KG1 (cell line): ENCODE measurements around the gene SPNS1.

Experiments used
- DNase-seq: peaks from one replicate; lab custom pipeline; 2025; lab: John Stamatoyannopoulos, UW

The SPNS1 gene

DNA sequence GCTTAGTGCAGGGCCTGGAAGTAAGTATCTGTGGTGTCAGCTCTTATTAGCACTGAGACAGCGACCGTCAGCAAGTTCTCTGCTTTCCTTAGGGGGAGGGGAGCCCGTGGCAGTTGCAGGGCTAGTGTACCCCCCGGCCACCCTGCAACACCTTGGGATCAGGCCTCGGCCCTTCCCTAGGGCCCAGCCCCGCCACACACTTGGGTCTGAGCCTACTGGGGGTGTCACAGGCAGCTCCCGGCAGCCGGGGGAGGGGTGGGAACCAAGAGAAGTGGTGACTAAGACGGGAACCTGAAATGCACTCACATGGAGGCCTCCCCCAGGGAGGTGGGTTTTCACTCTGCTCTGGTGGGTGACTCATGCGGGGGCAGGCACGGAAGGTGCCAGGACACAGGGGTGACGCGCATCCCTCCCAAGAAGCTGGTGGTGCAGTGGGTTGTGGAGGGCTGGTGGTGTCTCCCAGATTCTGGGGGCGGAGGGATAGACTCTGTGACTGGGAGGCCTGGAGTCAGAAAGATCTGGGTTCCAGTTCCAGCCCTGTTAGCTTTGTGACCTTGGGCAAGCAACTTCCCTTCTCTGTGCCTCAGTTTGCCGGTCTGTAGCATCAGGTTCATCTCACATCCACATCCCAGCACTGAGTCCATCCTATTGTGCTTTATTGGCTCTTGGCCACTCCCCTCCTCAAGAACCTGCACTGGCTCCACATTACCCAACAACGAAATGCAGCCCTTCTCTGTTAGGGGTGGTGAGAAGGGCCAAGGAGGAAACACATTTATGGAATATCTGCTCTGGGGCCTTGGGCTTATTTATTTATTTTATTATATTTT, 54.8 kb downstream of the SPNS1 start:
- DNase-seq: no peak

DNA sequence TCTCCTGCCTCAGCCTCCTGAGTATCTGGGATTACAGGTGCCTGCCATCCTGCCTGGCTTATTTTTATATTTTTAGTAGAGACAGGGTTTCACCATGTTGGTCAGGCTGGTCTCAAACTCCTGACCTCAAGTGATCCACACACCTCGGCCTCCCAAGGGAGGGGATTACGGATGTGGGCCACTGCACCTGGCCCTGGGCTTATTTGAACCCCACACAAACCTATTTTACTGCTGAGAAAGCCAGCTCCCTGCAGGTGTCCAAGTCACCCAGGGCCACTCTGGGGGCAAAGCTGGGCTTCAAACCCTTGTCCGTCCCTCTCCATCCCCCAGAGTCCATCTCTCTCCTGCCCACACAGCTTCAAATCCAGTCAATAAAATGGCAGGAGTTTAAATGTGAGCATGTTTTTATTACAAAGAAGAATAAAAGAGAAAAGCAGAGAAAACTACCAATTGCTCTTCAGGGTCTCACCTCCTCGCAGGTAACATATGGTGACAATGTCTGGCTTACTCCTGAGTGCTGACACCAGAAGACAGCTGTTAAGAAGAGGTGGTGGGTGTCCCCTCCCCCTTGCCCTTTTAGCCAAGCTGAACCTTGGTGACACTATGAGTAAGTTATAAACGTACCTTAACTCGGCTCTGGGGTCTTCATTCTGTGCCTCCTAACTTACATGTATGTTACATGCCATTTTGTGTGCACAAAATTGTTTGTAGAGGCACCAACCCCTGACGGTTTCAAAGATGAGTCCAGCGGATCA, 55.7 kb downstream of the SPNS1 start:
- DNase-seq: no peak
